ENCODE data around the gene CRAMP1. TPM values are rescaled to one million over a fixed set of nuclear protein-coding genes. Genes with fewer than 3 reads are reported as not detected.
"Not testable (repeated sequence)": the region's sequence is repeated elsewhere in the genome, so short reads cannot be mapped to it uniquely, and the experiment has no call there.

Gene CRAMP1
- total RNA-seq, 1 donor from 2014 or later, result 12.7 TPM

- Histone ChIP-seq H3K4me3 (no peak overlapping the region), H3K27me3 (no peaks in the 10 kb centered on the region), H3K9me3 (no peaks in the 10 kb centered on the region), H3K27ac (no peak overlapping the region), H3K36me3 (peaks cover 9 to 29% of the 10 kb centered on the region in 2 donors), H3K4me1 (no peaks in the 10 kb centered on the region)
- no peak for DNase-seq (ENCODE audit: low spot score in 2 of 2)
- no peak for TF ChIP-seq CTCF (IDR thresholded peaks at IDR 0.05)
- intact Hi-C loops (cut with DNase I), result no loop called here
These were observed 21.0 kb upstream of the CRAMP1 start for GRCh38 chr16:1590930-1591705.

GRCh38 chr16:1592446-1592845 is 19.7 kb upstream of the CRAMP1 start:
- no peaks in the 10 kb centered on the region for H3K27me3 ChIP-seq
- no peak for TF ChIP-seq CTCF (IDR thresholded peaks at IDR 0.05)
- intact Hi-C loops (cut with DNase I), result no loop called here

GRCh38 chr16:1595511-1595910 is 16.6 kb upstream of the CRAMP1 start:
- H3K27ac ChIP-seq; H3K9me3 ChIP-seq; intact Hi-C loops (cut with DNase I); H3K4me3 ChIP-seq; H3K4me1 ChIP-seq; DNase-seq (ENCODE audit: low spot score in 2 of 2); H3K36me3 ChIP-seq; H3K27me3 ChIP-seq: not testable (repeated sequence)

More at GRCh38 chr16:1592446-1592845, 19.7 kb upstream of the CRAMP1 start:
- Histone ChIP-seq H3K4me3 (no peak overlapping the region), H3K36me3 (peaks cover 8 to 16% of the 10 kb centered on the region in 2 donors), H3K4me1 (no peaks in the 10 kb centered on the region), H3K27ac (no peak overlapping the region), H3K9me3 (no peaks in the 10 kb centered on the region)
- DNase-seq (ENCODE audit: low spot score in 2 of 2), result no peak

- Histone ChIP-seq H3K4me3 (no peak overlapping the region), H3K36me3 (peaks cover 0 to 12% of the 10 kb centered on the region in 2 donors), H3K9me3 (no peaks in the 10 kb centered on the region), H3K27ac (no peak overlapping the region), H3K27me3 (no peaks in the 10 kb centered on the region), H3K4me1 (no peaks in the 10 kb centered on the region)
- DNase-seq (ENCODE audit: low spot score in 2 of 2), result no peak
- no peak for TF ChIP-seq CTCF (IDR thresholded peaks at IDR 0.05)
- intact Hi-C loops (cut with DNase I), result no loop called here
These were observed 15.6 kb upstream of the CRAMP1 start for GRCh38 chr16:1596516-1596915.

GRCh38 chr16:1597154-1597553 is 15.0 kb upstream of the CRAMP1 start:
- H3K36me3 ChIP-seq, result peaks cover 0 to 17% of the 10 kb centered on the region in 2 donors
- no peak overlapping the region for H3K4me3 ChIP-seq

More at GRCh38 chr16:1597154-1597553, 15.0 kb upstream of the CRAMP1 start:
- no peaks in the 10 kb centered on the region for H3K9me3 ChIP-seq
- no peak for DNase-seq (ENCODE audit: low spot score in 2 of 2)
- no peaks in the 10 kb centered on the region for H3K27me3 ChIP-seq
- no peaks in the 10 kb centered on the region for H3K4me1 ChIP-seq
- no peak for TF ChIP-seq CTCF (IDR thresholded peaks at IDR 0.05)
- no peak overlapping the region for H3K27ac ChIP-seq
- intact Hi-C loops (cut with DNase I), result no loop called here
